ENCODE measurements around the gene CYTIP.

- TF ChIP-seq POLR2A (IDR thresholded peaks at IDR 0.05; ENCODE audit: insufficient read depth in 1 of 2, low read depth in 2 of 2, low read length in 2 of 2) = no peak
- no peak for TF ChIP-seq CTCF (CRISPR knock-in tag; IDR thresholded peaks at IDR 0.05)
- TF ChIP-seq ZNF740 (CRISPR knock-in tag; IDR thresholded peaks at IDR 0.05) = no peak
- TF ChIP-seq HMG20B (CRISPR knock-in tag; conservative IDR thresholded peaks at IDR 0.05) = no peak
- TF ChIP-seq ZNF335 (CRISPR knock-in tag; IDR thresholded peaks at IDR 0.05) = no peak
- TF ChIP-seq E2F1 (CRISPR knock-in tag; IDR thresholded peaks at IDR 0.05) = no peak
Measured at GRCh38 chr2:157376041-157376440, 67.8 kb downstream of the CYTIP start.
